Neutrophil (primary cell): ENCODE data around the gene WIPF2.

Experiments
- H3K27ac ChIP-seq: fragments of 200-600 bp; sonication (generic); 2 replicates; pipeline ENCODE4 v1.5.1; 2016; ENCODE audit warnings: mild to moderate bottlenecking, moderate library complexity
- H3K27me3 ChIP-seq: fragments of 200-600 bp; sonication (generic); 2 replicates; pipeline ENCODE4 v1.6.0; 2016; ENCODE audit warnings: mild to moderate bottlenecking
- H3K36me3 ChIP-seq: fragments of 200-600 bp; sonication (generic); 2 replicates; pipeline ENCODE4 v1.5.1; 2017
- H3K4me1 ChIP-seq, 2 experiments: fragments of 200-600 bp in 1 of 2; sonication (generic) in 1 of 2; 1 replicate in 1 of 2; 2 replicates in 1 of 2; pipeline versions ENCODE4 v1.5.1 to v1.6.1; 2013 to 2016; ENCODE audit warnings: low read depth in 1 of 2, low read length in 1 of 2, mild to moderate bottlenecking in 1 of 2, moderate library complexity in 1 of 2; ENCODE audit not compliant: control insufficient read depth in 1 of 2, insufficient read depth in 1 of 2
- H3K4me3 ChIP-seq, 2 experiments: fragments of 200-600 bp in 1 of 2; sonication (generic) in 1 of 2; 1 replicate in 1 of 2; 2 replicates in 1 of 2; pipeline ENCODE4 v1.5.1; 2013 to 2016; ENCODE audit warnings: low read depth in 1 of 2, low read length in 1 of 2, mild to moderate bottlenecking in 1 of 2, moderate library complexity in 1 of 2
- H3K9me3 ChIP-seq: fragments of 200-600 bp; sonication (generic); 2 replicates; pipeline ENCODE4 v1.5.1; 2016
- TF ChIP-seq, protein P1 (sequence below): fragments of 200-600 bp; sonication (generic); IDR thresholded peaks from 2 replicates; pipeline ENCODE4 v1.5.1; 2016; ENCODE audit warnings: antibody characterized with exemption

The WIPF2 gene, protein sequence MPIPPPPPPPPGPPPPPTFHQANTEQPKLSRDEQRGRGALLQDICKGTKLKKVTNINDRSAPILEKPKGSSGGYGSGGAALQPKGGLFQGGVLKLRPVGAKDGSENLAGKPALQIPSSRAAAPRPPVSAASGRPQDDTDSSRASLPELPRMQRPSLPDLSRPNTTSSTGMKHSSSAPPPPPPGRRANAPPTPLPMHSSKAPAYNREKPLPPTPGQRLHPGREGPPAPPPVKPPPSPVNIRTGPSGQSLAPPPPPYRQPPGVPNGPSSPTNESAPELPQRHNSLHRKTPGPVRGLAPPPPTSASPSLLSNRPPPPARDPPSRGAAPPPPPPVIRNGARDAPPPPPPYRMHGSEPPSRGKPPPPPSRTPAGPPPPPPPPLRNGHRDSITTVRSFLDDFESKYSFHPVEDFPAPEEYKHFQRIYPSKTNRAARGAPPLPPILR

DNA sequence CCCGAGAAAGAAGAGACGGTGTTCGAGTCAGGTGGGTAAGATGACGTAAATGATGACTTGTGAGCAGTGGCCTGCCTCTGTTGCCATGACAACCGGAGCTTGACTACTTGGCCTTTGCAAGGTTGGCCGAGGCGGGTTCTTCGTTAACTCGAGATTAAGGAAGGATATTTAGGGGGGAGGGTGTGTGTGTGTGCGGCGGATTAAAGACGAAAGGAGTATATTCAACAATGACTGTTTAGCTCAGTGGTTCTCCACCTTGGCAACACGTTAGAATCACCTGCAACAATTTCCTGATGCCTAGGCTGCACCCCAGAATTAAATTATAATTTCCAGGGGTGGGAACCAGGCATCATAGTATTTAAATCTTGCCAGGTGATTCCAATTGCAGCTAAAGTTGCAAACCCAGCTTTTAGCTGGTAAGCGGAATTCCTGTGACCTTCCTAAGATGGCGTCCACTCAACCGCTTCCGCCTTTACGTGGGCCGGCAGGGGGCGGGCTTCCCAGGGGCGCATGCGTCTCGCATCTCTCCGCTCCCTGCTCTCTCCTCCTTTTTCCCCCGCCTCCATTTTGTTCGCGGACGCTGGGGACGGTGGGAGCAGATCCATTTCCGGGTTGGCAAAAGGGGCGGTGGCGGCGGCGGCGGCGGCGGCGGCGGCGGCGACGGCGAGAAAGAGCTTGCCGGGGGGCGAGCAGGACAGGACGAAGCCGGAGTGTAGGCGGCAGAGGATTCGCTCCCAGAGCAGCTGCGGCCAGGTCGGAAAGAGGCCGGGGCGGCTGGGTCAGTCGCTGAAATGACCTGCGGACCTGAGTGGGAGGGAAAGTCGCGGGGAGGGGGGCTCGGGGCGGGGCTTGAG, at the start of gene WIPF2:
Gene WIPF2 (plus strand): TSS at position 565 of the 854 bp plus-strand sequence. CDS start 37,156 bp downstream, outside the sequence.
- TF ChIP-seq, protein P1, sequence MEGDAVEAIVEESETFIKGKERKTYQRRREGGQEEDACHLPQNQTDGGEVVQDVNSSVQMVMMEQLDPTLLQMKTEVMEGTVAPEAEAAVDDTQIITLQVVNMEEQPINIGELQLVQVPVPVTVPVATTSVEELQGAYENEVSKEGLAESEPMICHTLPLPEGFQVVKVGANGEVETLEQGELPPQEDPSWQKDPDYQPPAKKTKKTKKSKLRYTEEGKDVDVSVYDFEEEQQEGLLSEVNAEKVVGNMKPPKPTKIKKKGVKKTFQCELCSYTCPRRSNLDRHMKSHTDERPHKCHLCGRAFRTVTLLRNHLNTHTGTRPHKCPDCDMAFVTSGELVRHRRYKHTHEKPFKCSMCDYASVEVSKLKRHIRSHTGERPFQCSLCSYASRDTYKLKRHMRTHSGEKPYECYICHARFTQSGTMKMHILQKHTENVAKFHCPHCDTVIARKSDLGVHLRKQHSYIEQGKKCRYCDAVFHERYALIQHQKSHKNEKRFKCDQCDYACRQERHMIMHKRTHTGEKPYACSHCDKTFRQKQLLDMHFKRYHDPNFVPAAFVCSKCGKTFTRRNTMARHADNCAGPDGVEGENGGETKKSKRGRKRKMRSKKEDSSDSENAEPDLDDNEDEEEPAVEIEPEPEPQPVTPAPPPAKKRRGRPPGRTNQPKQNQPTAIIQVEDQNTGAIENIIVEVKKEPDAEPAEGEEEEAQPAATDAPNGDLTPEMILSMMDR, result peak; percentile 83
- Histone ChIP-seq H3K36me3 (no peaks in the 10 kb centered on the region), H3K9me3 (no peaks in the 10 kb centered on the region), H3K4me1 (peaks cover 17 to 26% of the 10 kb centered on the region in 2 experiments), H3K27me3 (no peaks in the 10 kb centered on the region), H3K27ac (peak within 1 kb of the TSS; percentile 96), H3K4me3 (peak within 1 kb of the TSS; percentile 82 to 94)

DNA sequence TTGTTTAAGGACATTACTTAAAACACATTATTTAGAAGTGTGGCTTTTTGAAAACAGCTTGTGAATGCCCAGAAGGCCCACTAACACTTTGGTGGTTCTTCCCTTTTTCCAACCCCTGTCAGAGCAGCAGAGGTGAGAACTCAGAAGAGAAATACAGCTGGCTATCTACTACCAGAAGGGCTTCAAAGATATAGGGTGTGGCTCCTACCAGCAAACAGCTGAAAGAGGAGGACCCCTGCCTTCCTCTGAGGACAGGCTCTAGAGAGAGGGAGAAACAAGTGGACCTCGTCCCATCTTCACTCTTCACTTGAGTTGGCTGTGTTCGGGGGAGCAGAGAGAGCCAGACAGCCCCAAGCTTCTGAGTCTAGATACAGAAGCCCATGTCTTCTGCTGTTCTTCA, 48.8 kb upstream of the WIPF2 start:
- no peak overlapping the region for H3K27ac ChIP-seq
- H3K36me3 ChIP-seq, result peaks cover 95% of the 10 kb centered on the region
- H3K27me3 ChIP-seq, result no peaks in the 10 kb centered on the region
- no peaks in the 10 kb centered on the region for H3K9me3 ChIP-seq
- TF ChIP-seq, protein P1, result no peak
- H3K4me1 ChIP-seq, result peaks cover 0 to 6% of the 10 kb centered on the region in 2 experiments
- H3K4me3 ChIP-seq, result no peak overlapping the region

DNA sequence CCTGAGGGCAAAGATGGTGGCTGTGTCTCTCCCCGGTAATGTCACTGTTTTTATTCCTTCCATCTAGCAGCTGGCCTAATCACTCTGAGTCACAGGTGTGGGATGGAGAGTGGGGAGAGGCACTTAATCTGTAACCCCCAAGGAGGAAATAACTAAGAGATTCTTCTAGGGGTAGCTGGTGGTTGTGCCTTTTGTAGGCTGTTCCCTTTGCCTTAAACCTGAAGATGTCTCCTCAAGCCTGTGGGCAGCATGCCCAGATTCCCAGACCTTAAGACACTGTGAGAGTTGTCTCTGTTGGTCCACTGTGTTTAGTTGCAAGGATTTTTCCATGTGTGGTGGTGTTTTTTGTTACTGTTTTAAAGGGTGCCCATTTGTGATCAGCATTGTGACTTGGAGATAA, 47.4 kb upstream of the WIPF2 start:
- TF ChIP-seq, protein P1, result no peak
- Histone ChIP-seq H3K27ac (no peak overlapping the region), H3K36me3 (peaks cover 93% of the 10 kb centered on the region)

DNA sequence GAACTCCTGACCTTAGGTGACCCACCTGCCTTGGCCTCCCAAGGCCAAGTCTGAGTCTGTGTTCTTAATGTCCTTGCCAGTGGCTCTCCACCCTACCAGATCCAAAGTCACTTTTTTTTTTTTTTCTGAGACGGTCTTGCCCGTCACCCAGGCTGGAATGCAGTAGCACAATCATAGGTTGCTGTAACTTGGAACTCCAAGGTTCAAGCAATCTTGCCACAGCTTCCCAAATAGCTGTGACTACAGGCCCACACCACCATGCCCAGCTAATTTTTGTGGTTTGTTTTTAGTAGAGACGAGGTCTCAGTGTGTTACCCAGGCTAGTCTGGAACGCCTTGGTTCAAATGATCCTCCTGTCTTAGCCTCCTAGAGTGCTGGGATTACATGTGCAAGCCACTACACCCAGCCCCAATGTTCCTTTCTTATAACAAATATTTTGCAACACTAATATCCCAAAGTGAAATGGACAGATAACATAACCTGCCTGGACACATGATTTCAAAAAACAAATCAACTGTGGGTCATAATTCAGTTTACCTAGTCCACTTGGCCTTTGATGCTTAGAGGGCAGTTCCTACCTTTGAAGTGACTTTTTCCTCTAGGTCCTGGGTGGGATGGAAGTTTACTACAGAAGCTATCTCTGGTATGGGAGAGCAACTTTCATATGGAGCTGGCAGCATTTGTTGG, 45.9 kb upstream of the WIPF2 start:
- TF ChIP-seq, protein P1, result no peak
- peaks cover 18% of the 10 kb centered on the region for H3K27me3 ChIP-seq
- H3K36me3 ChIP-seq, result peaks cover 81% of the 10 kb centered on the region

More for the DNA sequence above, 47.4 kb upstream of the WIPF2 start:
- peaks cover 3% of the 10 kb centered on the region for H3K27me3 ChIP-seq
- no peaks in the 10 kb centered on the region for H3K9me3 ChIP-seq
- no peak overlapping the region for H3K4me3 ChIP-seq
- H3K4me1 ChIP-seq, result peaks cover 0 to 6% of the 10 kb centered on the region in 2 experiments

DNA sequence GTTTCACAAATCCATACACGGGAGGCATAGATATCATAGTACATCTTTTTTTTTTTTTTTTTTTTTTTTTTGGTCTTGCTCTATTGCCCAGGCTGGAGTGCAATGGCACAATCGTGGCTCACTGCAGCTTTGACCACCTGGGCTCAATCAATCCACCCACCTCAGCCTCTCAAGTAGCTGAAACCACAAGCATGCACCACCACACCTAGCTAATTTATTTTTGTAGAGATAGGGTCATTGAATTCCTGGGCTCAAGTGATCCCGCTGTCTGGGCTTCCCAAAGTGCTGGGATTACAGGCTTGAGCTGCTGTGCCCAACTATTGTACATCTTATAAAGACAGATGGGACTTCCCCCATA, 45.3 kb upstream of the WIPF2 start:
- TF ChIP-seq, protein P1, result no peak
- H3K36me3 ChIP-seq, result peaks cover 76% of the 10 kb centered on the region
- no peak overlapping the region for H3K4me3 ChIP-seq
- H3K27me3 ChIP-seq, result peaks cover 23% of the 10 kb centered on the region
- H3K4me1 ChIP-seq, result peaks cover 10 to 14% of the 10 kb centered on the region in 2 experiments
- no peaks in the 10 kb centered on the region for H3K9me3 ChIP-seq
- no peak overlapping the region for H3K27ac ChIP-seq

More for the DNA sequence above, 45.9 kb upstream of the WIPF2 start:
- Histone ChIP-seq H3K9me3 (no peaks in the 10 kb centered on the region), H3K4me3 (no peak overlapping the region), H3K27ac (no peak overlapping the region), H3K4me1 (peaks cover 8 to 18% of the 10 kb centered on the region in 2 experiments)
